CD4-positive, alpha-beta T cell (primary cell): ENCODE measurements around the gene TTC28. TPM values are rescaled to one million over a fixed set of nuclear protein-coding genes. Genes with fewer than 3 reads are reported as not detected.

Experiments used
- ATAC-seq: fragments of 200-7000 bp; cut with Tn5 transposase; one replicate; pipeline ENCODE4 v1.10.0; 2022; ENCODE audit warnings: mild to moderate bottlenecking; ENCODE audit not compliant: poor library complexity
- CTCF ChIA-PET: fragments of 350-600 bp; sonication (Branson Sonifier 250); formaldehyde crosslinking; loops from one replicate; lab custom pipeline; 2021; ENCODE audit warnings: antibody characterized with exemption, inconsistent platforms; lab: Charles Lee
- POLR2A ChIA-PET: fragments of 350-600 bp; sonication (Branson Sonifier 250); formaldehyde crosslinking; loops from one replicate; lab custom pipeline; 2021; ENCODE audit warnings: antibody characterized with exemption, inconsistent platforms; lab: Charles Lee
- DNase-seq, 14 experiments: peaks; one replicate each; pipeline ENCODE4 v3.0.0-alpha.2; 2013 to 2020; ENCODE audit warnings: mixed read lengths in 2 of 14
- H3K27ac ChIP-seq, 2 donors: one replicate each; pipeline versions ENCODE4 v1.5.1 to v1.7.0; 2013; ENCODE audit warnings: low read length in 2 of 2, low read depth in 1 of 2, mild to moderate bottlenecking in 1 of 2
- H3K27me3 ChIP-seq, 2 experiments: 1 replicate in 1 of 2; 2 replicates in 1 of 2; pipeline versions ENCODE4 v1.6.1 to v1.7.0; 2013; ENCODE audit warnings: low read length in 2 of 2, control low read depth in 1 of 2, mild to moderate bottlenecking in 1 of 2, moderate library complexity in 1 of 2; ENCODE audit not compliant: insufficient read depth in 2 of 2, control insufficient read depth in 1 of 2
- H3K36me3 ChIP-seq: one replicate; pipeline ENCODE4 v1.6.1; 2013; ENCODE audit warnings: low read length, control low read depth; ENCODE audit not compliant: insufficient read depth
- H3K4me1 ChIP-seq: one replicate; pipeline ENCODE4 v1.6.1; 2013; ENCODE audit warnings: low read length, control low read depth; ENCODE audit not compliant: insufficient read depth
- H3K4me3 ChIP-seq: one replicate; pipeline ENCODE4 v1.5.1; 2013; ENCODE audit warnings: mild to moderate bottlenecking, low read length, moderate library complexity
- H3K9me3 ChIP-seq, 2 experiments: 1 replicate in 1 of 2; 2 replicates in 1 of 2; pipeline versions ENCODE4 v1.6.1 to v1.7.0; 2013; ENCODE audit warnings: low read length in 2 of 2, mild to moderate bottlenecking in 2 of 2, control low read depth in 1 of 2, moderate library complexity in 1 of 2; ENCODE audit not compliant: control insufficient read depth in 1 of 2, insufficient read depth in 1 of 2
- H3K27ac Mint-ChIP-seq: one replicate; pipeline ENCODE4 v1.8.0; 2020; ENCODE audit warnings: mixed read lengths
- H3K27me3 Mint-ChIP-seq: one replicate; pipeline ENCODE4 v1.8.0; 2021; ENCODE audit warnings: mixed read lengths
- H3K36me3 Mint-ChIP-seq: one replicate; pipeline ENCODE4 v1.8.0; 2021; ENCODE audit warnings: low read depth, mixed read lengths
- H3K4me1 Mint-ChIP-seq: one replicate; pipeline ENCODE4 v1.8.0; 2021; ENCODE audit warnings: low read depth, mixed read lengths
- H3K4me3 Mint-ChIP-seq: one replicate; pipeline ENCODE4 v1.8.0; 2020; ENCODE audit warnings: mild to moderate bottlenecking, mixed read lengths
- H3K9me3 Mint-ChIP-seq: one replicate; pipeline ENCODE4 v1.8.0; 2020; ENCODE audit warnings: mixed read lengths
- CTCF ChIP-seq: fragments of 200-600 bp; IDR thresholded peaks from one replicate; pipeline ENCODE4 v1.8.0; 2022; ENCODE audit warnings: antibody characterized with exemption, mild to moderate bottlenecking
- intact Hi-C, 2 experiments: fragments of 100-400 bp; cut with DNase I in 1 of 2; cut with micrococcal nuclease in 1 of 2; formaldehyde crosslinking; loops; one replicate each; pipeline versions ENCODE4 v1.15.1 to v1.9.0; 2023 to 2025; cut with DNase I, micrococcal nuclease
- total RNA-seq, 174 experiments: library from RNA in 2 of 174; stranded (reverse) in 2 of 174; gene quantifications; one replicate each; pipeline ENCODE4 v1.2.3 and lab custom pipeline; 2021 to 2026

Gene TTC28
- total RNA-seq, 2 experiments from 2014 or later: 4.6 to 5.7 TPM

GRCh38 chr22:28397306-28397705 lies 282.3 kb downstream of the TTC28 start:
- Mint-ChIP-seq H3K27ac (no peak overlapping the region), H3K36me3 (no peaks in the 10 kb centered on the region), H3K4me3 (no peak overlapping the region), H3K9me3 (no peaks in the 10 kb centered on the region), H3K4me1 (no peaks in the 10 kb centered on the region), H3K27me3 (no peaks in the 10 kb centered on the region)
- DNase-seq (no peak), ATAC-seq (no peak)
- CTCF ChIA-PET: no interaction called here
- Histone ChIP-seq H3K36me3 (no peaks in the 10 kb centered on the region), H3K27ac (no peak overlapping the region), H3K4me1 (no peaks in the 10 kb centered on the region), H3K9me3 (peaks cover 0 to 4% of the 10 kb centered on the region in 2 experiments), H3K27me3 (no peaks in the 10 kb centered on the region), H3K4me3 (no peak overlapping the region)
- intact Hi-C loops: no loop called here
- no peak for TF ChIP-seq CTCF
- POLR2A ChIA-PET: no interaction called here

- no peaks in the 10 kb centered on the region for H3K27me3 ChIP-seq
- no peak for TF ChIP-seq CTCF
- ATAC-seq: no peak
- no peak for DNase-seq
- no peak overlapping the region for H3K4me3 ChIP-seq
- Mint-ChIP-seq H3K9me3 (no peaks in the 10 kb centered on the region), H3K27me3 (no peaks in the 10 kb centered on the region), H3K36me3 (no peaks in the 10 kb centered on the region), H3K4me3 (no peak overlapping the region), H3K4me1 (no peaks in the 10 kb centered on the region), H3K27ac (no peak overlapping the region)
- ChIA-PET CTCF (no interaction called here), POLR2A (no interaction called here)
- no peak overlapping the region for H3K27ac ChIP-seq
- no peaks in the 10 kb centered on the region for H3K36me3 ChIP-seq
- intact Hi-C loops: no loop called here
- H3K4me1 ChIP-seq: no peaks in the 10 kb centered on the region
- H3K9me3 ChIP-seq: peaks cover 0 to 4% of the 10 kb centered on the region in 2 experiments
Measured at GRCh38 chr22:28395920-28396753, 283.5 kb downstream of the TTC28 start.

- Histone ChIP-seq H3K36me3 (no peaks in the 10 kb centered on the region), H3K4me3 (no peak overlapping the region), H3K27ac (no peak overlapping the region), H3K4me1 (no peaks in the 10 kb centered on the region), H3K27me3 (no peaks in the 10 kb centered on the region), H3K9me3 (peaks cover 0 to 4% of the 10 kb centered on the region in 2 experiments)
- TF ChIP-seq CTCF: no peak
- Mint-ChIP-seq H3K27me3 (no peaks in the 10 kb centered on the region), H3K27ac (no peak overlapping the region), H3K4me1 (no peaks in the 10 kb centered on the region), H3K4me3 (no peak overlapping the region), H3K9me3 (no peaks in the 10 kb centered on the region), H3K36me3 (no peaks in the 10 kb centered on the region)
- DNase-seq: no peak
- ChIA-PET CTCF (no interaction called here), POLR2A (no interaction called here)
- ATAC-seq: no peak
- intact Hi-C loops: no loop called here
Measured at GRCh38 chr22:28395520-28395919, 284.1 kb downstream of the TTC28 start.
